ENCODE measurements around the gene FUBP3. TPM values are rescaled to one million over a fixed set of nuclear protein-coding genes. Genes with fewer than 3 reads are reported as not detected.

FUBP3 gene
- polyA plus RNA-seq, 1 of the 3 experiments (the other 2 are of a cell fraction) = 55.1 TPM

GRCh38 chr9:130578865-130579737, at the start of gene FUBP3 (continued):
- TF ChIP-seq IRF3 (IDR thresholded peaks at IDR 0.05; ENCODE audit: low read depth, low read length) = no peak
- peak; percentile 58; the same call in 1 of the 2 replicates for TF ChIP-seq TAF1 (IDR thresholded peaks at IDR 0.05; ENCODE audit: borderline replicate concordance, low read depth, low read length)
- peak in 1 of 2 experiments; percentile 37; a peak in 1 of 4 replicates for TF ChIP-seq EP300 (IDR thresholded peaks at IDR 0.05; ENCODE audit: borderline replicate concordance in 1 of 2, low read depth in 1 of 2, low read length in 1 of 2)
- TF ChIP-seq POLR2AphosphoS5 (IDR thresholded peaks at IDR 0.05; ENCODE audit: low read depth, low read length) = peak; percentile 86

- no peaks in the 10 kb centered on the region for H3F3A ChIP-seq (replicated peaks; ENCODE audit: insufficient read depth)
- no peak overlapping the region for H2AFZ ChIP-seq (ENCODE audit: low read depth)
- no peak overlapping the region for H3K27ac ChIP-seq (ENCODE audit: low read depth in 2 of 2, low read length in 1 of 2)
- no peaks in the 10 kb centered on the region for H4K20me1 ChIP-seq (ENCODE audit: insufficient read depth)
- POLR2A ChIA-PET = interaction anchor here (1.1 kb wide), 1 partner anchor 162 kb away, joined by 3 read pairs; the partner anchor contains the start of gene EXOSC2
- H3K4me2 ChIP-seq = no peak overlapping the region
- TF ChIP-seq USF2 (IDR thresholded peaks at IDR 0.05; ENCODE audit: borderline replicate concordance, low read depth, low read length) (no peak), SMC3 (IDR thresholded peaks at IDR 0.05; ENCODE audit: low read depth, low read length) (no peak), RAD21 (IDR thresholded peaks at IDR 0.05; ENCODE audit: low read length) (no peak), NFIC (IDR thresholded peaks at IDR 0.05; ENCODE audit: borderline replicate concordance) (no peak), GATA2 (CRISPR knock-in tag; IDR thresholded peaks at IDR 0.05) (no peak), IRF3 (IDR thresholded peaks at IDR 0.05; ENCODE audit: low read depth, low read length) (no peak), JUND (IDR thresholded peaks at IDR 0.05) (no peak), FOXJ3 (CRISPR knock-in tag; IDR thresholded peaks at IDR 0.05) (no peak)
- H3K79me2 ChIP-seq (ENCODE audit: insufficient read depth) = no peaks in the 10 kb centered on the region
- 70% methylated on average over 9 of the region's 9 CpGs for WGBS (ENCODE audit: low lambda C conversion rate)
- no peak overlapping the region for H3K4me3 ChIP-seq (ENCODE audit: low read depth in 2 of 2, low read length in 1 of 2)
- H3K9me2 ChIP-seq = no peaks in the 10 kb centered on the region
- H3K9ac ChIP-seq = no peak overlapping the region
- H3K27me3 ChIP-seq (ENCODE audit: insufficient read depth) = no peaks in the 10 kb centered on the region
- no peaks in the 10 kb centered on the region for H3K36me3 ChIP-seq (replicated peaks in 1 of 2; ENCODE audit: control insufficient read depth in 1 of 2, insufficient read depth in 2 of 2, low read length in 1 of 2)
- no peaks in the 10 kb centered on the region for H3K9me3 ChIP-seq
- peaks cover 0 to 3% of the 10 kb centered on the region in 2 experiments; a peak in 1 of 4 replicates for H3K4me1 ChIP-seq (ENCODE audit: control insufficient read depth in 1 of 2, insufficient read depth in 2 of 2, low read depth in 1 of 2, low read length in 1 of 2)
- DNase-seq = no peak
- CTCF ChIA-PET = no interaction called here
These were observed 48.4 kb upstream of the FUBP3 start for GRCh38 chr9:130530938-130531337.
